Measurements from ENCODE around the gene ELMO1.

DNA sequence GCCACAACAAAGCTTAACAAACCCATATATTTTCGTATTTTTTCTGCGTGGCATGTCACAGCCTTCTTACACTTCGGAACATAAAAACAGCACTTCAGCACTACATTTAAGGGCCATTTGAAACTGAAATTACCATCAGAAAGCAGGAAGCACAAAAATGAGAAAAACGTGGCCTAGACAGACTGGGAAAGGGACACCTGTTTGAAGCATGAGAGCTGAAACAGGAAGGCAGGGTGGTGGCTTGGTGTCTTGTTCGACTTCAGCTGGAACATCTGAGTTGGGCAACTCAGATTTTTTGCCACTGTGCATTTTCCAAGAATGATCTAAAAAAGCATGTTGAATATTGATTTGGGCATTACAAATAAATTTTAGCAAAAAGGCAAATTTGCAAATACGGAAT lies 243.2 kb downstream of the ELMO1 start:
- TF ChIP-seq, protein P1, sequence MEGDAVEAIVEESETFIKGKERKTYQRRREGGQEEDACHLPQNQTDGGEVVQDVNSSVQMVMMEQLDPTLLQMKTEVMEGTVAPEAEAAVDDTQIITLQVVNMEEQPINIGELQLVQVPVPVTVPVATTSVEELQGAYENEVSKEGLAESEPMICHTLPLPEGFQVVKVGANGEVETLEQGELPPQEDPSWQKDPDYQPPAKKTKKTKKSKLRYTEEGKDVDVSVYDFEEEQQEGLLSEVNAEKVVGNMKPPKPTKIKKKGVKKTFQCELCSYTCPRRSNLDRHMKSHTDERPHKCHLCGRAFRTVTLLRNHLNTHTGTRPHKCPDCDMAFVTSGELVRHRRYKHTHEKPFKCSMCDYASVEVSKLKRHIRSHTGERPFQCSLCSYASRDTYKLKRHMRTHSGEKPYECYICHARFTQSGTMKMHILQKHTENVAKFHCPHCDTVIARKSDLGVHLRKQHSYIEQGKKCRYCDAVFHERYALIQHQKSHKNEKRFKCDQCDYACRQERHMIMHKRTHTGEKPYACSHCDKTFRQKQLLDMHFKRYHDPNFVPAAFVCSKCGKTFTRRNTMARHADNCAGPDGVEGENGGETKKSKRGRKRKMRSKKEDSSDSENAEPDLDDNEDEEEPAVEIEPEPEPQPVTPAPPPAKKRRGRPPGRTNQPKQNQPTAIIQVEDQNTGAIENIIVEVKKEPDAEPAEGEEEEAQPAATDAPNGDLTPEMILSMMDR (IDR thresholded peaks at IDR 0.05), result no peak
- TF ChIP-seq POLR2A (IDR thresholded peaks at IDR 0.05; ENCODE audit: low read length) (no peak), CHD4 (IDR thresholded peaks at IDR 0.05; ENCODE audit: borderline replicate concordance) (no peak), CBX2 (IDR thresholded peaks at IDR 0.05; ENCODE audit: borderline replicate concordance, low read depth) (no peak), GATA3 (IDR thresholded peaks at IDR 0.05; ENCODE audit: borderline replicate concordance) (no peak), HDAC2 (IDR thresholded peaks at IDR 0.05) (no peak), NPAS2 (CRISPR knock-in tag; IDR thresholded peaks at IDR 0.05; ENCODE audit: borderline replicate concordance) (no peak), CHD2 (IDR thresholded peaks at IDR 0.05; ENCODE audit: low read length, partially characterized antibody) (no peak), EP300 (IDR thresholded peaks at IDR 0.05) (no peak), CEBPB (IDR thresholded peaks at IDR 0.05) (no peak)
- TF ChIP-seq, protein P2, sequence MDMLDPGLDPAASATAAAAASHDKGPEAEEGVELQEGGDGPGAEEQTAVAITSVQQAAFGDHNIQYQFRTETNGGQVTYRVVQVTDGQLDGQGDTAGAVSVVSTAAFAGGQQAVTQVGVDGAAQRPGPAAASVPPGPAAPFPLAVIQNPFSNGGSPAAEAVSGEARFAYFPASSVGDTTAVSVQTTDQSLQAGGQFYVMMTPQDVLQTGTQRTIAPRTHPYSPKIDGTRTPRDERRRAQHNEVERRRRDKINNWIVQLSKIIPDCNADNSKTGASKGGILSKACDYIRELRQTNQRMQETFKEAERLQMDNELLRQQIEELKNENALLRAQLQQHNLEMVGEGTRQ (IDR thresholded peaks at IDR 0.05), result no peak

Measured in A549 (cell line).